K562 (cell line): ENCODE data around the gene LRRC26. TPM values are rescaled to one million over a fixed set of nuclear protein-coding genes. Genes with fewer than 3 reads are reported as not detected.

Experiments
- BMI1 ChIP-seq: fragments of 150-350 bp; IDR thresholded peaks from 2 replicates; pipeline ENCODE4 v1.6.1; 2014; ENCODE audit warnings: low read length
- E2F1 ChIP-seq: sonication (generic); formaldehyde crosslinking; IDR thresholded peaks from 2 replicates; pipeline ENCODE4 v1.8.1; 2023; ENCODE audit warnings: mild to moderate bottlenecking, missing genetic modification reagents, moderate library complexity
- ELF4 ChIP-seq: fragments of 450-650 bp; formaldehyde crosslinking; IDR thresholded peaks from 2 replicates; pipeline ENCODE4 v1.4.0; 2022; ENCODE audit warnings: missing genetic modification characterization
- ETV1 ChIP-seq: fragments of 450-650 bp; conservative IDR thresholded peaks from 2 replicates; pipeline ENCODE4 v1.6.1; 2016; ENCODE audit warnings: missing genetic modification characterization, control low read depth, low read depth, missing compliant biosample characterization
- HCFC1 ChIP-seq: IDR thresholded peaks from 2 replicates; pipeline ENCODE4 v1.6.1; 2012; ENCODE audit warnings: low read depth, low read length, improper control_type of control experiment
- HDAC6 ChIP-seq: IDR thresholded peaks from 2 replicates; pipeline ENCODE4 v1.6.1; 2012; ENCODE audit warnings: low read depth, mild to moderate bottlenecking, control low read depth, inconsistent platforms, low read length, moderate library complexity
- KLF10 ChIP-seq: fragments of 250-450 bp; sonication (Bioruptor Pico); IDR thresholded peaks from 2 replicates; pipeline ENCODE4 v1.6.1; 2021; ENCODE audit warnings: matching md5 sums
- MAFG ChIP-seq: fragments of 450-650 bp; conservative IDR thresholded peaks from 2 replicates; pipeline ENCODE4 v1.6.1; 2016; ENCODE audit warnings: missing genetic modification characterization, missing compliant biosample characterization
- MLX ChIP-seq, 2 experiments: fragments of 450-650 bp in 1 of 2; sonication (generic) in 1 of 2; formaldehyde crosslinking; conservative IDR thresholded peaks; 2 replicates each; pipeline versions ENCODE4 v1.4.0 to v1.8.1; 2020 to 2022; ENCODE audit warnings: mild to moderate bottlenecking in 1 of 2, missing genetic modification reagents in 1 of 2
- MTA1 ChIP-seq: fragments of 450-650 bp; IDR thresholded peaks from 2 replicates; pipeline ENCODE4 v1.6.1; 2017; ENCODE audit warnings: borderline replicate concordance
- MTA2 ChIP-seq: fragments of 450-650 bp; IDR thresholded peaks from 2 replicates; pipeline ENCODE4 v1.6.1; 2016; ENCODE audit warnings: low read depth
- MYC ChIP-seq, 2 experiments: fragments of 250-450 bp in 1 of 2; sonication (Bioruptor Pico) in 1 of 2; IDR thresholded peaks; 2 replicates each; pipeline versions ENCODE4 v1.5.1 to v1.6.1; 2012 to 2021; ENCODE audit warnings: low read depth in 2 of 2, borderline replicate concordance in 1 of 2, improper control_type of control experiment in 1 of 2, low read length in 1 of 2, mild to moderate bottlenecking in 1 of 2, moderate library complexity in 1 of 2
- NCOA6 ChIP-seq: fragments of 450-650 bp; IDR thresholded peaks from 2 replicates; pipeline ENCODE4 v1.6.1; 2017; ENCODE audit warnings: mild to moderate bottlenecking
- NR1H2 ChIP-seq: sonication (generic); formaldehyde crosslinking; IDR thresholded peaks from 2 replicates; pipeline ENCODE4 v1.4.0; 2020; ENCODE audit warnings: mild to moderate bottlenecking, missing genetic modification reagents
- PURB ChIP-seq: sonication (generic); formaldehyde crosslinking; IDR thresholded peaks from 2 replicates; pipeline ENCODE4 v1.9.0; 2021; ENCODE audit warnings: low read depth, mild to moderate bottlenecking, missing genetic modification reagents
- SAFB ChIP-seq: fragments of 200-400 bp; formaldehyde crosslinking; IDR thresholded peaks from 2 replicates; pipeline ENCODE4 v1.6.1; 2017; ENCODE audit warnings: low read depth, low read length, borderline replicate concordance
- SMAD1 ChIP-seq: fragments of 150-350 bp; IDR thresholded peaks from 2 replicates; pipeline ENCODE4 v1.6.1; 2014; ENCODE audit warnings: low read length, low read depth; ENCODE audit not compliant: partially characterized antibody
- SMARCA5 ChIP-seq: fragments of 450-650 bp; IDR thresholded peaks from 2 replicates; pipeline ENCODE4 v1.6.1; 2016
- SP1 ChIP-seq: sonication (generic); formaldehyde crosslinking; IDR thresholded peaks from 2 replicates; pipeline ENCODE4 v1.8.1; 2022; ENCODE audit warnings: mild to moderate bottlenecking, missing genetic modification reagents
- TAF7 ChIP-seq: fragments of 450-650 bp; IDR thresholded peaks from 2 replicates; pipeline ENCODE4 v1.6.1; 2016; ENCODE audit warnings: missing genetic modification characterization, missing compliant biosample characterization
- TEAD4 ChIP-seq, 2 experiments: sonication (generic) in 1 of 2; formaldehyde crosslinking in 1 of 2; IDR thresholded peaks; 2 replicates each; pipeline versions ENCODE4 v1.6.1 to v1.8.0; 2012 to 2022; ENCODE audit warnings: borderline replicate concordance in 1 of 2, inconsistent platforms in 1 of 2, low read length in 1 of 2, mild to moderate bottlenecking in 1 of 2, missing genetic modification reagents in 1 of 2
- ZBED1 ChIP-seq: IDR thresholded peaks from 2 replicates; pipeline ENCODE4 v1.6.1; 2014
- ZBTB17 ChIP-seq: fragments of 450-650 bp; formaldehyde crosslinking; IDR thresholded peaks from 2 replicates; pipeline ENCODE4 v1.4.0; 2020; ENCODE audit warnings: mild to moderate bottlenecking
- ZHX1 ChIP-seq: fragments of 150-350 bp; conservative IDR thresholded peaks from 2 replicates; pipeline ENCODE4 v1.6.1; 2014; ENCODE audit warnings: low read length
- polyA plus RNA-seq, 8 experiments: library from polyadenylated mRNA; depleted of rRNA in 4 of 8; stranded (reverse) in 5 of 8; unstranded in 3 of 8; fragments of >200 nt; fragmentation: Nextera tagmentation in 2 of 8; fragmentation: Illumina TruSeq in 1 of 8; extraction: Ambion mirVana in 2 of 8; extraction: Trizol in 1 of 8; gene quantifications; 2 replicates each; pipeline versions ENCODE4 v1.2.1 to v1.2.3, GENCODE V29; 2011 to 2014; ENCODE audit warnings: inconsistent platforms in 1 of 8, missing spikeins in 1 of 8
- total RNA-seq, 7 experiments: library from RNA; depleted of rRNA in 6 of 7; stranded (reverse); fragments of >200 nt in 6 of 7; fragmentation: Illumina TruSeq in 2 of 7; extraction: Trizol in 2 of 7; gene quantifications; 2 replicates each; pipeline versions ENCODE4 v1.2.1 to v1.2.3, GENCODE V29; 2011 to 2021; ENCODE audit warnings: low replicate concordance in 1 of 7

Gene LRRC26
- total and polyA plus RNA-seq, 9 of the 15 experiments (the other 6 are each of a cell fraction or from before 2014, with no cell fraction given), result not detected

- TF ChIP-seq ELF4 (CRISPR knock-in tag) (peak; percentile 44; the same call in 1 of the 2 replicates), SAFB (no peak), HDAC6 (no peak), MYC (IDR thresholded peaks at IDR 0.05; ENCODE audit: low read depth, low read length) (peak; percentile 88), MYC (CRISPR knock-in tag; IDR thresholded peaks at IDR 0.05; ENCODE audit: borderline replicate concordance, low read depth) (no peak), KLF10 (CRISPR knock-in tag) (no peak), ETV1 (tag) (no peak), NR1H2 (CRISPR knock-in tag) (no peak), HCFC1 (peak; percentile 97), E2F1 (CRISPR knock-in tag) (peak; percentile 61; the same call in 1 of the 2 replicates), ZHX1 (peak; percentile 92; the same call in 1 of the 2 replicates), MLX (CRISPR knock-in tag; conservative IDR thresholded peaks at IDR 0.05) (no peak), ZBED1 (no peak), PURB (no peak), ZBTB17 (CRISPR knock-in tag) (peak; percentile 46; the same call in 1 of the 2 replicates), SP1 (CRISPR knock-in tag) (peak; percentile 94), MAFG (tag) (no peak), TAF7 (tag) (no peak), MTA1 (peak; percentile 100), SMAD1 (peak; percentile 5), BMI1 (no peak), MTA2 (no peak), TEAD4 (IDR thresholded peaks at IDR 0.05; ENCODE audit: low read length) (0 out of 2 replicates have a peak, but pooled peaks have one; percentile 29), TEAD4 (CRISPR knock-in tag; IDR thresholded peaks at IDR 0.05; ENCODE audit: borderline replicate concordance) (no peak), SMARCA5 (peak; percentile 51; the same call in 1 of the 2 replicates), NCOA6 (no peak)
Measured at GRCh38 chr9:137188490-137189296, 18.8 kb upstream of the LRRC26 start, which contains the start of the genes ANAPC2 and SSNA1 (continued).
